Muscle layer of colon (tissue), 2 donors: ENCODE results near the gene AUTS2.
"Not testable (repeated sequence)": the region's sequence is repeated elsewhere in the genome, so short reads cannot be mapped to it uniquely, and the experiment has no call there.

ENCODE experiments used
- H3K27ac ChIP-seq: one replicate; pipeline ENCODE4 v1.7.0; 2013; ENCODE audit warnings: low read depth, mild to moderate bottlenecking, low read length, moderate library complexity
- H3K27me3 ChIP-seq, 2 donors: one replicate each; pipeline ENCODE4 v1.7.0; 2013; ENCODE audit warnings: low read length in 2 of 2, mild to moderate bottlenecking in 2 of 2; ENCODE audit not compliant: insufficient read depth in 2 of 2, control insufficient read depth in 1 of 2
- H3K36me3 ChIP-seq: one replicate; pipeline ENCODE4 v1.7.0; 2013; ENCODE audit warnings: mild to moderate bottlenecking, low read length; ENCODE audit not compliant: insufficient read depth
- H3K4me1 ChIP-seq: one replicate; pipeline ENCODE4 v1.7.0; 2013; ENCODE audit warnings: mild to moderate bottlenecking, low read length; ENCODE audit not compliant: insufficient read depth
- H3K4me3 ChIP-seq, 2 donors: one replicate each; pipeline ENCODE4 v1.7.0; 2013; ENCODE audit warnings: low read length in 2 of 2, low read depth in 1 of 2, mild to moderate bottlenecking in 1 of 2, moderate library complexity in 1 of 2
- H3K9ac ChIP-seq: one replicate; pipeline ENCODE4 v1.7.0; 2013; ENCODE audit warnings: low read length
- H3K9me3 ChIP-seq: one replicate; pipeline ENCODE4 v1.7.0; 2013; ENCODE audit warnings: mild to moderate bottlenecking, low read length
- donor health status: abdominal sarcoma.
- donor health status: Adenocarcinoma of cecum.

AUTS2 gene

DNA sequence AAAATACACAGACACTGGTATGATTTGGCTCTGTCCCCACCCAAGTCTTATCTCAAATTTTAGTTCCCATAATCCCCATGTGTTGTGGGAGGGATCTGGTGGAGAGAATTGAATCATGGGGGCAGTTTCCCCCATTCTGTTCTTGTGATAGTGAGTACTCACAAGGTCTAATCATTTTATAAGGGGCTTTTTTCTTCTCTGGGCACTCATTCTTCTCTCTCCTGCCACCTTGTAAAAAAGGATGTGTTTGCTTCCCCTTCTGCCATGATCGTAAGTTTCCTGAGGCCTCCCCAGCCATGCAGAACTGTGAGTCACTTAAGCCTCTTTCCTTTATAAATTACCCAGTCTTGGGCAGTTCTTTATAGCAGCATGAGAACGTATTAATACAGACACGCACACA lies 677.3 kb downstream of the AUTS2 start:
- not testable (repeated sequence) for H3K4me3 ChIP-seq, H3K9ac ChIP-seq, H3K27ac ChIP-seq, H3K36me3 ChIP-seq, H3K9me3 ChIP-seq, H3K4me1 ChIP-seq, H3K27me3 ChIP-seq

DNA sequence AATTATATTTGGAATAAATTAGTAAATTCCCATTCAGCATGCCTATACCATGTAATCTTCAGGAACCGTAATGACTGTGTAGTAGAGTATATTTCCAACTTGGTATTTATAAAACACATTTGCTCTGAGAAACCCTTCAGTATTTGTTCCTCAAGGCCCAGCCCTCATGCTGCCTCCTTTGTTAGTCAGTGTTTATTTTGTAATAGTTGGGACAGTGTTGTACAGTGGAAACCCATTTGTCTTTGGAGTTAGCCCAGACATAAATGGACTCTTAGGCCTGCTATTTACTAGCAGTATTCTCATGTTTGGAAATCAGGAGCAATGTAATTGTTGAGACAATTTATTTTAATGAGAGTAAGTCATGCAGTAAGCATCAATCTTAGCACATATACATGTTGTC lies 686.9 kb downstream of the AUTS2 start:
- Histone ChIP-seq H3K4me1 (no peaks in the 10 kb centered on the region), H3K27me3 (no peaks in the 10 kb centered on the region), H3K27ac (no peak overlapping the region), H3K4me3 (no peak overlapping the region), H3K36me3 (no peaks in the 10 kb centered on the region), H3K9ac (no peak overlapping the region), H3K9me3 (no peaks in the 10 kb centered on the region)

DNA sequence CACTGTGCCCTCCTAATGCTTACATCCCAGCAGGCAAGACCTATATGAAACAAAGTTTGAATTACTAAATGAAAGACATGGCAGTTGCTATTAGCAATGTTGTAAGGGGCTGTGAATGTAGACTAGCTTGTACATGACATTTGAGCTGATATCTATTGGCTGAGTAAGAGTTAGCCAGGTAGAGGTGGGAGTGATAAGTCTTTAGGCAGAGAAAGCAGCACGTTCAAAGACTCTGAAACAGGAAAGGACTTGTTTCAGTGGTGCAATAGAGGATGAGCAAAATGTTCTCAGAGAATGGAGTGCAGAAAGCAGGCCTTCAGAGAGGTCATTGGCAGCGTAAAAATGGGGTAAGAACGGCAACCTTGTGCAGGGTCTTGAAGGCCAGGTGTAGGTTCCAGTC lies 687.6 kb downstream of the AUTS2 start:
- Histone ChIP-seq H3K9me3 (no peaks in the 10 kb centered on the region), H3K9ac (no peak overlapping the region), H3K4me3 (no peak overlapping the region), H3K27ac (no peak overlapping the region), H3K27me3 (no peaks in the 10 kb centered on the region), H3K4me1 (no peaks in the 10 kb centered on the region), H3K36me3 (no peaks in the 10 kb centered on the region)

DNA sequence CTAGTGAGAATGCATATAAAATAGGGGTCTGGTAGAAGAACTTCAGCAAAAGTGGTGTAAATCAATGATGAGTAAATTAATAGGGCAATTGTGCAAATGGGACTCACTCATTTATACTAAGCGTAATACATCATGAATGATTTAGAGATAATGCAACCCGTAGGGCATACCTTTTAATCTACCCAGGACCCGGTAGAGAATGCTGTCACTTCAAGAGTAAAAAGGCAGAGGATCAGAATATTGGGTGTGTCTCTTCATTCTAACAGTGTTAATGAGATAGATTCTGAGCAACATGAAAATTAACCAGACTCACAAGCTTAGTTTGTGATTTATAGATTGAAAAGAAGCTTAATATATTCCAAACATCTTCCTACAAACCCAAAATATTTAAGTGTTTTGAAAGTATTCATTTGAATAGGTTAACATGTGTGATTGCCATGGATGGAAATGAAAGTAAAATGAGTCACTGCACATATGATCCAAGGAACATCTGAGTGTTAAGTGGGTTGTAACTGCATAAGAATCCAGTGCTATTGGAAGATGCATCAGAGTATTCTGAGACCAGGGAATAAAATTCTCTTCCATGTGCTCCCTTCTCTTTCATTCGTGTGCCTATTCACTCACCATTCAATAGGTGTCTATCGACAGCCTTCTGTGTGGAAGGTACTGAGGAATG lies 690.6 kb downstream of the AUTS2 start:
- no peak overlapping the region for H3K9ac ChIP-seq
- no peaks in the 10 kb centered on the region for H3K4me1 ChIP-seq
- no peak overlapping the region for H3K27ac ChIP-seq
- no peaks in the 10 kb centered on the region for H3K36me3 ChIP-seq
- H3K4me3 ChIP-seq = no peak overlapping the region
- no peaks in the 10 kb centered on the region for H3K27me3 ChIP-seq
- H3K9me3 ChIP-seq = no peaks in the 10 kb centered on the region

DNA sequence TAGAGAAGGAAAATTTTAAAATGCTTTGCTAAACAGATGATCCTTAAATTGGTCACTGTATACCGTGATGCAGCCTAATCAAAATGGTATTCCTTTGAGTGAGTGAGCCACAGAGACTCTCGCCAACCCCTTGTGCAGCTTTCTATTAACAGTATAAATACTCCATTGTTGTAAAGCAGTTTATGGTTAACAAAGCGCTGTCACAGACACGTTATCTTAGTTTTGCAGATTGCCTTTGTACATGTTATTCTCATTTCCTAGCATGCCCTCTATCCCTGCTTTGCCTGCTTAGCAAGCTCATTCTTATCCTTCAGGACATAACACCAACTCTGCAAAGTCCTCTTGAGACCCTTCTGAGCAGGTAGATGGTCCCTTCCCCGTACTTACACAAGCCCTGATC lies 694.4 kb downstream of the AUTS2 start:
- Histone ChIP-seq H3K27ac (no peak overlapping the region), H3K36me3 (no peaks in the 10 kb centered on the region), H3K9ac (no peak overlapping the region), H3K27me3 (no peaks in the 10 kb centered on the region), H3K4me3 (no peak overlapping the region), H3K9me3 (no peaks in the 10 kb centered on the region), H3K4me1 (no peaks in the 10 kb centered on the region)

DNA sequence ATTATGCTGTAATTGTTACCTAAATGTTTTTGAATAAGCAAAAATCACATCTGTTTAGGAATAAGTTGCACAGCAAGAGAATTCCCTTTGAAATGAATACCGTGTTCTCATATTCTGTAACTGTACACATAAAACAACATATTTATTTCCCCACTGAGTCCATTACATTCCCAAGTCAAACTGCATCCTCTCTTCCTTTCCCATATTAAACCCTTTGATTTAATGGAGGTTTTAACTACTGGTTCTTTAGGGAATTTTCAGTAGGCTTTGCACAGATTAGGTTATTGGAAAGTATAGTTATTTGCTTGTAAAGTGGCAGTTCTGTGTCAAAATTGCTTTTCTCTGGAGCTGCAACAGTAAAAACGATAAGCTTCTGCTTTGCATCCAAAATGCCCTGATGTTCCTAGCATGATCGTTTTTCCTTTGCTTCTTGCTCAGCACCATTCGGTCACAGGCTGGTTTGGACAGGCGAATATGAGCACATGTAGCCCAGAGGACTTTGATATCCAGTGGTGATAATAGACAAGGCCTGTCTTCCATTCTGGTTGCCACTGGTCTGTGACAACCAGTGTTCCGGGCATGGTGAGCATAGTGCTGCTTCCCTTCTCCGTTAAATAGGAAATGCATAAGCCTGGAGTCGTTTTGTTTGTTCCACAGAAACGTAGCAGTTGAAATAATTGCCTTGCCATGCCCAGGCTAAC lies 696.1 kb downstream of the AUTS2 start:
- Histone ChIP-seq H3K27ac (no peak overlapping the region), H3K27me3 (no peaks in the 10 kb centered on the region), H3K4me1 (no peaks in the 10 kb centered on the region), H3K9me3 (no peaks in the 10 kb centered on the region), H3K36me3 (no peaks in the 10 kb centered on the region), H3K9ac (no peak overlapping the region), H3K4me3 (no peak overlapping the region)

DNA sequence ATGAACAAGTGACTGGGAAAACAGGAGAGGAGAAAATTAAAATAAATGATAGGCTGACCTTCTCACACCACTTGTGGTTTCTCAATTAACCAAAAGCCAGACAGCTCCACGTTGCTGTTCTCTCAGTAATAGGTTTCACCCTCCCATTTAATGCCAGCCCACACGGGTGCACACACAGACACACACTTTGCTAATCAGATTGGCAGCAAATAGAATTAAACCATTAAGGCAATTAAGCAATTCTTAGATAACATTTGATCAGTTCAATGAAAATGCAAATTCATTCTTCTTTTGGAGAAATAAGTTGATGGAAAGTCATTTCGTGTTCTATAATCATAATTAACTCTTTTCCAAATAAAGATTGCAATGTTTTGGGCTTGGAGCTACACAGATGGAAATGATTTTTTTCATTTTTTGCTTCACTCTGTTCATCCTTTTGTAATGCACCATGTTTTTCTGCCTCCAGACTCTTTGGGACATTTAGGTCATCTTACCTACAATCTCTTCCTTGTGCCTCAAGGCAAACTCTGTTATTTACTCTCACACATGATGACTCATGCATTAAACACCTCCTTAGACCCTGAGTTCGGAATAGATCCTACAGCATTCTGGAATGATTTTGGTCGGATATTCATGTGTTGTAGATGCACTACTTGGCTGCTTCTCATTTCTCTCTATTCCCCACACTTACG lies 700.7 kb downstream of the AUTS2 start:
- no peaks in the 10 kb centered on the region for H3K36me3 ChIP-seq
- H3K4me3 ChIP-seq = no peak overlapping the region
- H3K9me3 ChIP-seq = no peaks in the 10 kb centered on the region
- no peak overlapping the region for H3K9ac ChIP-seq
- H3K4me1 ChIP-seq = no peaks in the 10 kb centered on the region
- H3K27ac ChIP-seq = no peak overlapping the region
- H3K27me3 ChIP-seq = no peaks in the 10 kb centered on the region

DNA sequence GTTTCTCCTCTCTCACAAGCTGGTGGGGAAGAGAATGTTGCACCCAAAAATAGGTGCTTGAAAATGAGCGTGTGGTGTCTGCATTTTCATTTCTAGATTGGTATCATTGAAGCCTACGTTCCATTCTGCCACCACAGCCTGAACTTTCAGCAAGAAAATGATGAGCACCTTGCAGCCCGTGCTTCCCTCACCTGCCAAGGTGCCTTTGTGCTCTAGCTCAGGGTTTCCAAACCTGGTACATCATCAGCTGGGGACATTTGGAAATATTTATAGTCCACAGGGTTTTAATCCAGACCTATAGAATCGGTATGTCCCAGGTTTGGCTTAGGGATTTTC lies 701.2 kb downstream of the AUTS2 start:
- H3K9me3 ChIP-seq = no peaks in the 10 kb centered on the region

DNA sequence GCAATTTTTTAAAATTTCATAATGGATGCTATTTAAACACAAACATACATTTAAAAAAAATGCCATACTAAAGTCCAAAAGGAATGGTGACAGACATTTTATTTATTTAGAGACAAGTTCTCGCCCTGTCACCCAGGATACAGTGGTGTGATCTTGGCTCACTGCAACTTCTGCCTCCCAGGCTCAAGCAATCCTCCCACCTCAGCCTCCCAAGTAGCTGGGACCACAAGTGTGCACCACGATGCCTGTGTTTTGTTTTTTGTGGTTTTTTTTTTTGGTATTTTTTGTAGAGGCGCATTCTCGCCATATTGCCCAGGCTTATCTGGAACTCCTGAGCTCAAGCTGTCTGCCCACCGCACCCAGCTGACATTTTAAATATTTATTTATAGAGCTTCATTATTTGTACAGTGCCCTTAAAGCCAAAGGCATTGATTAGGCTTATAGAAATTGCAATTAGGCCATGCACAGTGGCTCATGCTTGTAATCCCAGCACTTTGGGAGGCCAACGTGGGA lies 703.5 kb downstream of the AUTS2 start:
- no peak overlapping the region for H3K9ac ChIP-seq
- H3K9me3 ChIP-seq = no peaks in the 10 kb centered on the region
- no peaks in the 10 kb centered on the region for H3K36me3 ChIP-seq
- H3K4me3 ChIP-seq = no peak overlapping the region
- H3K4me1 ChIP-seq = no peaks in the 10 kb centered on the region
- no peak overlapping the region for H3K27ac ChIP-seq
- H3K27me3 ChIP-seq = no peaks in the 10 kb centered on the region

More for the DNA sequence above, 701.2 kb downstream of the AUTS2 start:
- H3K4me1 ChIP-seq = no peaks in the 10 kb centered on the region
- no peaks in the 10 kb centered on the region for H3K36me3 ChIP-seq
- no peak overlapping the region for H3K9ac ChIP-seq
- no peak overlapping the region for H3K4me3 ChIP-seq
- no peak overlapping the region for H3K27ac ChIP-seq
- no peaks in the 10 kb centered on the region for H3K27me3 ChIP-seq

DNA sequence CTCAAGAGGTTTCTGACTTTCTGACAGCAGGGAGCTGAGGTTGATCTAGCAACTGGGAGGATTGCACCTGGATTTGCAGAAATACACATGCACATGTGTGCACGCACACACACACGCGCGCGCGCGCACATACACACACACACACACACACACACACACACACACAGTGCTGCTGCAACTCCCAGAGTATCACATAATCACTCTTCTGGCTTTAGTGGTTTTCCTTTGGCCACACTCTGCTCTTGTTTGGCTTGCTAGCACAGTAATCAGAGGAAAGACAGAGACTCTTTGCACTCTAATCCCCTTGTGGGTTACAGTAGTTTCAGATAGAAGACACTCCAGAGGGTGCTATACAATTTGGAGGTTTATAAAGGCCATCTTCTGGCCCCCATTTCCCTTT lies 705.0 kb downstream of the AUTS2 start:
- no peak overlapping the region for H3K4me3 ChIP-seq
- H3K27me3 ChIP-seq = no peaks in the 10 kb centered on the region
- no peaks in the 10 kb centered on the region for H3K4me1 ChIP-seq
- no peaks in the 10 kb centered on the region for H3K9me3 ChIP-seq
- H3K27ac ChIP-seq = no peak overlapping the region
- no peak overlapping the region for H3K9ac ChIP-seq
- no peaks in the 10 kb centered on the region for H3K36me3 ChIP-seq

DNA sequence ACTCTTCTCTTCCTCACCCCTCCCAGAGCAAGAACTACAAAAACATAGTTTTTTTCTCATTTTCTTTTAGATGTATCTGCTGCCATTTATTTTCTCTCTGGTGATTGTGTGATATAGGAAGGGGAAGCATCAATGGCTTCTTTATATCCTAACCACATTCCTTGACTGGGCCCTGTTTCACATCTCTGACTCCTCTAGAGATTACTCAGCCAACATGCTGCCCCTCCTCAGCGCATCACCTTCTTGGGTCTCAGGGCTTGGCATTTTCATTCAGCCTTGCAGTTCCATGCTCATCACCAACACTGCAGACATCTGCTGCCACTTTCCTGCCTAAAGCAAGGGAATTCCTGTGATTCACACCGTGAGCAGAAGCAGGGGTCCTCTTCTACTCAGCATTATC lies 705.5 kb downstream of the AUTS2 start:
- H3K9ac ChIP-seq = no peak overlapping the region
- H3K9me3 ChIP-seq = no peaks in the 10 kb centered on the region
- H3K4me1 ChIP-seq = no peaks in the 10 kb centered on the region
- H3K4me3 ChIP-seq = no peak overlapping the region
- no peak overlapping the region for H3K27ac ChIP-seq
- no peaks in the 10 kb centered on the region for H3K27me3 ChIP-seq
- H3K36me3 ChIP-seq = no peaks in the 10 kb centered on the region
